ENCODE data around the gene THSD7A. TPM values are rescaled to one million over a fixed set of nuclear protein-coding genes. Genes with fewer than 3 reads are reported as not detected.

The THSD7A gene
- total RNA-seq, 3 donors from 2014 or later = 4.0 to 6.9 (median 4.4) TPM

- H3K36me3 ChIP-seq = no peaks in the 10 kb centered on the region
- no peak overlapping the region for H3K4me3 ChIP-seq
- H3K27ac ChIP-seq = no peak overlapping the region
- H3K27me3 ChIP-seq = no peaks in the 10 kb centered on the region
- intact Hi-C loops (cut with DNase I; ENCODE audit: low total_unique reads) = no loop called here
- no peak for DNase-seq (ENCODE audit: low spot score in 2 of 2)
- TF ChIP-seq POLR2A (IDR thresholded peaks at IDR 0.05) (no peak), POLR2AphosphoS5 (IDR thresholded peaks at IDR 0.05) (no peak), CTCF (IDR thresholded peaks at IDR 0.05) (no peak)
- no peaks in the 10 kb centered on the region for H3K4me1 ChIP-seq
- no peaks in the 10 kb centered on the region for H3K9me3 ChIP-seq
Observed at GRCh38 chr7:11702938-11703337, 129.1 kb downstream of the THSD7A start.

GRCh38 chr7:11701829-11702560 is 130.0 kb downstream of the THSD7A start:
- intact Hi-C loops (cut with DNase I; ENCODE audit: low total_unique reads) = no loop called here
- no peaks in the 10 kb centered on the region for H3K4me1 ChIP-seq
- H3K27ac ChIP-seq = no peak overlapping the region
- no peak overlapping the region for H3K4me3 ChIP-seq
- no peaks in the 10 kb centered on the region for H3K36me3 ChIP-seq
- TF ChIP-seq POLR2AphosphoS5 (IDR thresholded peaks at IDR 0.05) (no peak), POLR2A (IDR thresholded peaks at IDR 0.05) (no peak), CTCF (IDR thresholded peaks at IDR 0.05) (no peak)
- DNase-seq (ENCODE audit: low spot score in 2 of 2) = no peak
- no peaks in the 10 kb centered on the region for H3K9me3 ChIP-seq
- no peaks in the 10 kb centered on the region for H3K27me3 ChIP-seq

- Histone ChIP-seq H3K27ac (no peak overlapping the region), H3K36me3 (no peaks in the 10 kb centered on the region), H3K27me3 (no peaks in the 10 kb centered on the region), H3K9me3 (no peaks in the 10 kb centered on the region), H3K4me3 (no peak overlapping the region), H3K4me1 (no peaks in the 10 kb centered on the region)
- intact Hi-C loops (cut with DNase I; ENCODE audit: low total_unique reads) = no loop called here
- no peak for DNase-seq (ENCODE audit: low spot score in 2 of 2)
- TF ChIP-seq CTCF (IDR thresholded peaks at IDR 0.05) = no peak
- TF ChIP-seq POLR2A (IDR thresholded peaks at IDR 0.05) = no peak
- no peak for TF ChIP-seq POLR2AphosphoS5 (IDR thresholded peaks at IDR 0.05)
Observed at GRCh38 chr7:11699666-11700065, 132.3 kb downstream of the THSD7A start.

- Histone ChIP-seq H3K9me3 (no peaks in the 10 kb centered on the region), H3K4me3 (no peak overlapping the region), H3K4me1 (no peaks in the 10 kb centered on the region), H3K27me3 (no peaks in the 10 kb centered on the region), H3K27ac (no peak overlapping the region), H3K36me3 (no peaks in the 10 kb centered on the region)
- DNase-seq (ENCODE audit: low spot score in 2 of 2) = no peak
- intact Hi-C loops (cut with DNase I; ENCODE audit: low total_unique reads) = no loop called here
- TF ChIP-seq POLR2AphosphoS5 (IDR thresholded peaks at IDR 0.05) = no peak
- no peak for TF ChIP-seq CTCF (IDR thresholded peaks at IDR 0.05)
- TF ChIP-seq POLR2A (IDR thresholded peaks at IDR 0.05) = no peak
Observed at GRCh38 chr7:11698384-11698871, 133.6 kb downstream of the THSD7A start.

GRCh38 chr7:11690395-11690794 is 141.6 kb downstream of the THSD7A start:
- DNase-seq (ENCODE audit: low spot score in 2 of 2) = no peak
- TF ChIP-seq POLR2A (IDR thresholded peaks at IDR 0.05) = no peak
- no peak for TF ChIP-seq POLR2AphosphoS5 (IDR thresholded peaks at IDR 0.05)
- no peak for TF ChIP-seq CTCF (IDR thresholded peaks at IDR 0.05)
- Histone ChIP-seq H3K27ac (no peak overlapping the region), H3K27me3 (no peaks in the 10 kb centered on the region), H3K4me3 (no peak overlapping the region), H3K36me3 (no peaks in the 10 kb centered on the region), H3K9me3 (peaks cover 0 to 8% of the 10 kb centered on the region in 2 donors), H3K4me1 (no peaks in the 10 kb centered on the region)
- intact Hi-C loops (cut with DNase I; ENCODE audit: low total_unique reads) = no loop called here

Measured in breast epithelium (tissue), 4 donors.